ENCODE measurements around the gene PPTC7.
"Not testable (repeated sequence)": the region's sequence is repeated elsewhere in the genome, so short reads cannot be mapped to it uniquely, and the experiment has no call there.

The PPTC7 gene

GRCh38 chr12:110585231-110585799 lies 2.2 kb upstream of the PPTC7 start:
- no peak for DNase-seq

- DNase-seq: no peak
Observed at GRCh38 chr12:110582276-110583136, 612 bp downstream of the PPTC7 start.

GRCh38 chr12:110581931-110582275 lies 1.2 kb downstream of the PPTC7 start:
- no peak for DNase-seq

GRCh38 chr12:110579535-110580253 lies 3.4 kb downstream of the PPTC7 start:
- no peak for DNase-seq

- no peak for DNase-seq
Observed at GRCh38 chr12:110578694-110579534, 4.2 kb downstream of the PPTC7 start.

- peak; percentile 67 for DNase-seq
Observed at GRCh38 chr12:110577864-110578693, 5.0 kb downstream of the PPTC7 start.

- DNase-seq: no peak
Observed at GRCh38 chr12:110576504-110576903, 6.6 kb downstream of the PPTC7 start.

GRCh38 chr12:110575326-110575725 lies 7.8 kb downstream of the PPTC7 start:
- DNase-seq: no peak

GRCh38 chr12:110574717-110575230 lies 8.3 kb downstream of the PPTC7 start:
- DNase-seq: not testable (repeated sequence)

GRCh38 chr12:110574044-110574443 lies 9.1 kb downstream of the PPTC7 start:
- no peak for DNase-seq

- DNase-seq: not testable (repeated sequence)
Observed at GRCh38 chr12:110570798-110571197, 12.3 kb downstream of the PPTC7 start.

GRCh38 chr12:110569838-110570237 lies 13.3 kb downstream of the PPTC7 start:
- not testable (repeated sequence) for DNase-seq

GRCh38 chr12:110568752-110569151 lies 14.4 kb downstream of the PPTC7 start:
- DNase-seq: no peak

- no peak for DNase-seq
Observed at GRCh38 chr12:110566993-110567392, 16.1 kb downstream of the PPTC7 start.

GRCh38 chr12:110565894-110566871 lies 16.9 kb downstream of the PPTC7 start:
- no peak for DNase-seq

- no peak for DNase-seq
Observed at GRCh38 chr12:110564471-110564991, 18.6 kb downstream of the PPTC7 start.

GRCh38 chr12:110563702-110564470 lies 19.2 kb downstream of the PPTC7 start:
- DNase-seq: no peak

GRCh38 chr12:110562386-110562785 lies 20.7 kb downstream of the PPTC7 start:
- not testable (repeated sequence) for DNase-seq

GRCh38 chr12:110561471-110562201 lies 21.5 kb downstream of the PPTC7 start:
- no peak for DNase-seq
